BLaER1 (cell line): ENCODE measurements around the gene JMJD7.

Experiments used
- H3K27ac ChIP-seq: shearing (Covaris generic); formaldehyde crosslinking; 2 replicates; pipeline ENCODE4 v1.8.1; 2022
- H3K27me3 ChIP-seq: shearing (Covaris generic); formaldehyde crosslinking; 2 replicates; pipeline ENCODE4 v1.8.1; 2022
- H3K36me3 ChIP-seq: shearing (Covaris generic); formaldehyde crosslinking; 2 replicates; pipeline ENCODE4 v1.8.1; 2022
- H3K4me1 ChIP-seq: shearing (Covaris generic); formaldehyde crosslinking; 2 replicates; pipeline ENCODE4 v1.8.1; 2022
- H3K4me2 ChIP-seq: shearing (Covaris generic); formaldehyde crosslinking; 2 replicates; pipeline ENCODE4 v1.8.1; 2022
- H3K4me3 ChIP-seq: shearing (Covaris generic); formaldehyde crosslinking; 2 replicates; pipeline ENCODE4 v1.8.1; 2022
- H3K9ac ChIP-seq: shearing (Covaris generic); formaldehyde crosslinking; 2 replicates; pipeline ENCODE4 v1.8.1; 2022
- H3K9me3 ChIP-seq: shearing (Covaris generic); formaldehyde crosslinking; 2 replicates; pipeline ENCODE4 v1.8.1; 2022
- H4K20me1 ChIP-seq: shearing (Covaris generic); formaldehyde crosslinking; 2 replicates; pipeline ENCODE4 v1.8.1; 2022
- Cebpa-rat ChIP-seq: shearing (Covaris generic); IDR thresholded peaks from 2 replicates; pipeline ENCODE4 v1.8.1; 2022

JMJD7 gene

DNA sequence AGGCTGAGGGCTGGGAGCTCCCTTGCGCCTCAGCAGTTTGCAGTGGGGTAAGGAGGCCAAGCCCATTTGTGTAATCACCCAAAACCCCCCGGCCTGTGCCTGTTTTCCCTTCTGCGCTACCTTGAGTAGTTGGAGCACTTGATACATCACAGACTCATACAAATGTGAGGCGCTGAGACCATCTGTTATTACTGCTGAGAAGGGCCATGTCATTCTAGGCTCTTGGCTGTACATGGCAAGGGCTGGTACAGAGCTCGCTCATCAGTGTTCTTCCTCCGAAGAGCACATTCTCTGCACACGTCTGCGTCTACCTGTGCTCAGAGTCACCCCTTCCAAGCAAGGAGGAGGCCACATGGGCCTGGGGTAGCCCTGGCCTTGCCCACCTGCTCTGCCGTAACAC, 20.1 kb downstream of the JMJD7 start:
- no peak overlapping the region for H3K4me3 ChIP-seq
- no peak overlapping the region for H3K27ac ChIP-seq
- TF ChIP-seq Cebpa-rat, result no peak
- H3K9me3 ChIP-seq, result no peaks in the 10 kb centered on the region
- peaks cover 8% of the 10 kb centered on the region for H3K27me3 ChIP-seq
- no peak overlapping the region for H3K4me2 ChIP-seq
- H3K4me1 ChIP-seq, result peaks cover 22% of the 10 kb centered on the region
- H3K9ac ChIP-seq, result no peak overlapping the region
- H3K36me3 ChIP-seq, result peaks cover 62% of the 10 kb centered on the region
- H4K20me1 ChIP-seq, result peaks cover 6% of the 10 kb centered on the region; the same call in 1 of the 2 replicates

DNA sequence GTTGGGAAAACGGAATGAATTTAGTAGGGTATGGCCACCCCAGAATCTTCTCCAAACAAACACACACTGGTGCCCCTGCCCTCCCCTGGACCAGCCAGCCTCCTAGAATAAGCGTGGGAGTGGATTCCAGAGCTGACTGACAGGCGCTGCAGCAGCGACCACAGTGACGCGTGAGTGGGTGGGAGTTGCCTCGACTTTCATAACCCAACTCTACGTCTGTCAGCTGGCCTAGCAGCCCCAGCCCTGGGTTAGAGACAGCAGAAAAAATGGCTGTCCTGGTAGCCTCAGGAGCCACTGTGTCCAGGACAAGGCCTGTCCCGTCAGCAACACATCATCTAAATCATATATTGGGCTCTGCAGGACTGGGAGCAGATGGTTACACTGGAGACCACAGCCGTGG, 20.7 kb downstream of the JMJD7 start:
- H4K20me1 ChIP-seq, result peaks cover 6% of the 10 kb centered on the region; the same call in 1 of the 2 replicates
- H3K36me3 ChIP-seq, result peaks cover 57% of the 10 kb centered on the region
- H3K4me1 ChIP-seq, result peaks cover 16% of the 10 kb centered on the region
- TF ChIP-seq Cebpa-rat, result no peak
- no peak overlapping the region for H3K9ac ChIP-seq
- no peak overlapping the region for H3K4me2 ChIP-seq
- H3K27me3 ChIP-seq, result peaks cover 8% of the 10 kb centered on the region
- H3K9me3 ChIP-seq, result no peaks in the 10 kb centered on the region
- H3K27ac ChIP-seq, result no peak overlapping the region
- H3K4me3 ChIP-seq, result no peak overlapping the region

DNA sequence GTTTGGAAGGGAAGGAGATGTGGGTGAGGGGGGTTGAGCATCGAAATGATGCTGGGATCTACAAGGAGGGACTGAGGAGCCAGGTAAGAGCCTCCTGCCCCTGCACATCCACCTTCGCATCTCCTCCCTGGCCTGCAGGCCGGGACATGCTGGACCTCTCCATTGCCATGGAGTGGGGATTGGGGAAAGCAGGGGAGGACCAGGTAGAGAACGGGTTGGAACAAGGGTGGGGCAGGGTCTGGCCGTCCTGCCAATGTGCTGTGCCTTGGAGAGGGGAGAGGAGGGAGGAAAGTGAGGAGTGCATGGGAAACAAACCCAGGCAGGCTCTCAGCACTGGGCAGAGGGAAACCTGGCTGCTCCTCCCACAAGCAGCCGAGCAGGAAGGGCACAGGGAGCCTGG, 21.3 kb downstream of the JMJD7 start:
- TF ChIP-seq Cebpa-rat, result no peak
- Histone ChIP-seq H3K27me3 (peaks cover 8% of the 10 kb centered on the region), H3K9me3 (no peaks in the 10 kb centered on the region), H3K27ac (no peak overlapping the region), H3K4me1 (peaks cover 14% of the 10 kb centered on the region), H3K36me3 (peaks cover 52% of the 10 kb centered on the region), H3K4me3 (no peak overlapping the region), H4K20me1 (peaks cover 6% of the 10 kb centered on the region; the same call in 1 of the 2 replicates), H3K4me2 (no peak overlapping the region), H3K9ac (no peak overlapping the region)

DNA sequence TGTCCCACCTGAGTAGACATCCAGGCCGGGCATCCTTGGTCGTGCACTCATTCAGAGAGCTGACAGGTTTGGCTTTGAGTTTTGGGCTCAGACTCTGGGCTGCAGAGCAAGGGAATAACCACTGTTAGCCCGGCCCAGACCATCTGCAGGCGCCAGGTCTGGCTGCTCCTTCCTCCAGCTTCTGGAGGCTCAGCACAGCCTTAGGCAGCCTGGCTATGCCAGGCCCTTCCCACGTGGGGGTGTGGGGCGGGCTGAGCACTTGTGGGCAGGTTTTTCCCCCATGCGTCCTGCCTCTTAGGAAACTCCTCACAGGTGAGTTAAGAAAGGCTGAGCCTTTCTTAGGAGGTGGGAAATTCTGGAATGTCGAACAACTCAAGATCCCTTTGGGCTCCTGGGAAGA, 22.0 kb downstream of the JMJD7 start:
- peaks cover 17% of the 10 kb centered on the region for H3K4me1 ChIP-seq
- H3K36me3 ChIP-seq, result peaks cover 45% of the 10 kb centered on the region
- H3K4me3 ChIP-seq, result no peak overlapping the region
- peaks cover 6% of the 10 kb centered on the region; the same call in 1 of the 2 replicates for H4K20me1 ChIP-seq
- H3K4me2 ChIP-seq, result peak overlapping the region; percentile 63; the same call in 1 of the 2 replicates
- TF ChIP-seq Cebpa-rat, result no peak
- H3K9me3 ChIP-seq, result no peaks in the 10 kb centered on the region
- H3K9ac ChIP-seq, result no peak overlapping the region
- peaks cover 8% of the 10 kb centered on the region for H3K27me3 ChIP-seq
- H3K27ac ChIP-seq, result no peak overlapping the region

- H3K4me2 ChIP-seq, result peak overlapping the region; percentile 63
- peaks cover 37% of the 10 kb centered on the region for H3K36me3 ChIP-seq
- no peak overlapping the region for H3K9ac ChIP-seq
- peaks cover 8% of the 10 kb centered on the region for H3K27me3 ChIP-seq
- H3K27ac ChIP-seq, result no peak overlapping the region
- peak; percentile 85 for TF ChIP-seq Cebpa-rat
- peaks cover 25% of the 10 kb centered on the region for H3K4me1 ChIP-seq
- H3K4me3 ChIP-seq, result no peak overlapping the region
- peaks cover 6% of the 10 kb centered on the region; the same call in 1 of the 2 replicates for H4K20me1 ChIP-seq
- H3K9me3 ChIP-seq, result no peaks in the 10 kb centered on the region
Observed at GRCh38 chr15:41850482-41851166, 22.7 kb downstream of the JMJD7 start.

DNA sequence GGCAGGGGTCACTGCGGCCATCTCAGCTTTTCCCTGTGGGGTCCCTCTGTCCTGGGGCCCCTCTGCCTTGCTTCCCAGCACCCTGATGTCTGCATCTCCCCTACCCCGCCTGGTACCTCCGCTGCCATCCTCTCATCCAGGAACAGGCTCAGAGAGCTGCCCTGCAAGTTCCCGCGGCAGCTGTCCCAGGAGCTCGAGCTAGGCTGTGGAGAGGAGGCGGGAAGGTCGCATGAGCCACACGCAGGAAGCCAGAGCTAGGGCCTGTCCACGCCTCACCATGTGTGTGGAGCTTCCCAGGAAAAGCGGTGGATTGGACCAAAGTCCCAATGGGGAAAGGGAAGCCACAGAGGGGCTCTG, 23.3 kb downstream of the JMJD7 start:
- TF ChIP-seq Cebpa-rat, result no peak
- Histone ChIP-seq H3K36me3 (peaks cover 32% of the 10 kb centered on the region), H3K4me3 (no peak overlapping the region), H3K9ac (no peak overlapping the region), H3K27me3 (peaks cover 8% of the 10 kb centered on the region), H3K9me3 (no peaks in the 10 kb centered on the region), H3K4me1 (peaks cover 30% of the 10 kb centered on the region), H3K27ac (no peak overlapping the region), H4K20me1 (peaks cover 6% of the 10 kb centered on the region; the same call in 1 of the 2 replicates), H3K4me2 (peak overlapping the region; percentile 63)

- H3K4me2 ChIP-seq, result no peak overlapping the region
Observed at GRCh38 chr15:41851755-41852370, 24.0 kb downstream of the JMJD7 start.

GRCh38 chr15:41852736-41853590, 25.1 kb downstream of the JMJD7 start:
- H3K36me3 ChIP-seq, result peaks cover 14% of the 10 kb centered on the region
- no peak overlapping the region for H3K27ac ChIP-seq
- no peaks in the 10 kb centered on the region for H3K9me3 ChIP-seq
- peaks cover 8% of the 10 kb centered on the region for H3K27me3 ChIP-seq
- H3K4me1 ChIP-seq, result peaks cover 35% of the 10 kb centered on the region
- no peak overlapping the region for H3K4me2 ChIP-seq
- no peak overlapping the region for H3K4me3 ChIP-seq
- H4K20me1 ChIP-seq, result peaks cover 6% of the 10 kb centered on the region; the same call in 1 of the 2 replicates
- H3K9ac ChIP-seq, result no peak overlapping the region
- no peak for TF ChIP-seq Cebpa-rat

More at GRCh38 chr15:41851755-41852370, 24.0 kb downstream of the JMJD7 start:
- H3K9me3 ChIP-seq, result no peaks in the 10 kb centered on the region
- no peak overlapping the region for H3K4me3 ChIP-seq
- no peak overlapping the region for H3K27ac ChIP-seq
- peaks cover 35% of the 10 kb centered on the region for H3K4me1 ChIP-seq
- peaks cover 6% of the 10 kb centered on the region; the same call in 1 of the 2 replicates for H4K20me1 ChIP-seq
- TF ChIP-seq Cebpa-rat, result no peak
- peaks cover 25% of the 10 kb centered on the region for H3K36me3 ChIP-seq
- H3K27me3 ChIP-seq, result peaks cover 8% of the 10 kb centered on the region
- no peak overlapping the region for H3K9ac ChIP-seq

GRCh38 chr15:41853831-41854230, 25.9 kb downstream of the JMJD7 start:
- H3K4me3 ChIP-seq, result no peak overlapping the region
- H3K27ac ChIP-seq, result no peak overlapping the region
- H3K9me3 ChIP-seq, result no peaks in the 10 kb centered on the region
- no peak for TF ChIP-seq Cebpa-rat
- H3K9ac ChIP-seq, result no peak overlapping the region
- peaks cover 8% of the 10 kb centered on the region for H3K27me3 ChIP-seq
- H3K36me3 ChIP-seq, result peaks cover 5% of the 10 kb centered on the region; the same call in 1 of the 2 replicates
- no peak overlapping the region for H3K4me2 ChIP-seq
- peaks cover 6% of the 10 kb centered on the region; the same call in 1 of the 2 replicates for H4K20me1 ChIP-seq
- peaks cover 40% of the 10 kb centered on the region for H3K4me1 ChIP-seq
